ENCODE data around the gene TEX11. TPM values are rescaled to one million over a fixed set of nuclear protein-coding genes. Genes with fewer than 3 reads are reported as not detected.
"Not testable (repeated sequence)": the region's sequence is repeated elsewhere in the genome, so short reads cannot be mapped to it uniquely, and the experiment has no call there.

TEX11 gene
- total and polyA plus RNA-seq, 4 donors, result not detected

GRCh38 chrX:70527053-70527452 lies 381.5 kb downstream of the TEX11 start:
- H3K27ac ChIP-seq (ENCODE audit: low read depth in 1 of 2, low read length in 1 of 2), result no peak overlapping the region
- H3K27me3 ChIP-seq (ENCODE audit: control insufficient read depth in 3 of 3, insufficient read depth in 3 of 3, low read length in 2 of 3), result peaks cover 0 to 4% (median 0%) of the 10 kb centered on the region in 3 donors
- peaks cover 0 to 2% (median 0%) of the 10 kb centered on the region in 4 donors for H3K9me3 ChIP-seq (ENCODE audit: control insufficient read depth in 4 of 4, insufficient read depth in 3 of 4, low read length in 3 of 4)
- no peak for ATAC-seq (ENCODE audit: insufficient read depth, low FRiP score)
- DNase-seq, result no peak
- TF ChIP-seq CTCF (IDR thresholded peaks at IDR 0.05; ENCODE audit: control extremely low read depth, extremely low read depth), result no peak
- no peaks in the 10 kb centered on the region for H3K4me1 ChIP-seq (ENCODE audit: control insufficient read depth in 5 of 5, insufficient read depth in 5 of 5, low read length in 5 of 5)
- no peak overlapping the region for H3K9ac ChIP-seq (ENCODE audit: insufficient read depth in 1 of 2, low read length in 2 of 2)
- no peaks in the 10 kb centered on the region for H3K36me3 ChIP-seq (ENCODE audit: control insufficient read depth in 4 of 4, insufficient read depth in 4 of 4, low read length in 4 of 4)
- H3K4me3 ChIP-seq, result no peak overlapping the region

- TF ChIP-seq CTCF (IDR thresholded peaks at IDR 0.05; ENCODE audit: control extremely low read depth, extremely low read depth), result no peak
- peaks cover 0 to 5% (median 2%) of the 10 kb centered on the region in 4 donors for H3K9me3 ChIP-seq (ENCODE audit: control insufficient read depth in 4 of 4, insufficient read depth in 3 of 4, low read length in 3 of 4)
These were observed 382.8 kb downstream of the TEX11 start for GRCh38 chrX:70525733-70526132.

GRCh38 chrX:70515692-70516091 lies 392.8 kb downstream of the TEX11 start:
- not testable (repeated sequence) for H3K36me3 ChIP-seq (ENCODE audit: control insufficient read depth in 4 of 4, insufficient read depth in 4 of 4, low read length in 4 of 4); H3K4me1 ChIP-seq (ENCODE audit: control insufficient read depth in 5 of 5, insufficient read depth in 5 of 5, low read length in 5 of 5); H3K4me3 ChIP-seq; DNase-seq; ATAC-seq (ENCODE audit: insufficient read depth, low FRiP score); H3K9ac ChIP-seq (ENCODE audit: insufficient read depth in 1 of 2, low read length in 2 of 2); H3K9me3 ChIP-seq (ENCODE audit: control insufficient read depth in 4 of 4, insufficient read depth in 3 of 4, low read length in 3 of 4); H3K27me3 ChIP-seq (ENCODE audit: control insufficient read depth in 3 of 3, insufficient read depth in 3 of 3, low read length in 2 of 3); H3K27ac ChIP-seq (ENCODE audit: low read depth in 1 of 2, low read length in 1 of 2)
- 58% methylated on average over 1 of the region's 1 CpG; no CpG with 5 or more reads in 1 of the 2 donors for WGBS, 2 donors

More at GRCh38 chrX:70525733-70526132, 382.8 kb downstream of the TEX11 start:
- H3K36me3 ChIP-seq (ENCODE audit: control insufficient read depth in 4 of 4, insufficient read depth in 4 of 4, low read length in 4 of 4), result no peaks in the 10 kb centered on the region
- H3K27me3 ChIP-seq (ENCODE audit: control insufficient read depth in 3 of 3, insufficient read depth in 3 of 3, low read length in 2 of 3), result peaks cover 0 to 3% (median 0%) of the 10 kb centered on the region in 3 donors
- no peak overlapping the region for H3K27ac ChIP-seq (ENCODE audit: low read depth in 1 of 2, low read length in 1 of 2)
- 60 to 66% methylated on average over 8 of the region's 8 CpGs for WGBS, 2 donors
- H3K9ac ChIP-seq (ENCODE audit: insufficient read depth in 1 of 2, low read length in 2 of 2), result no peak overlapping the region
- DNase-seq, result peak; percentile 31 to 68 (median 35)
- H3K4me3 ChIP-seq, result no peak overlapping the region
- ATAC-seq (ENCODE audit: insufficient read depth, low FRiP score), result peak; percentile 59
- no peaks in the 10 kb centered on the region for H3K4me1 ChIP-seq (ENCODE audit: control insufficient read depth in 5 of 5, insufficient read depth in 5 of 5, low read length in 5 of 5)

DNA sequence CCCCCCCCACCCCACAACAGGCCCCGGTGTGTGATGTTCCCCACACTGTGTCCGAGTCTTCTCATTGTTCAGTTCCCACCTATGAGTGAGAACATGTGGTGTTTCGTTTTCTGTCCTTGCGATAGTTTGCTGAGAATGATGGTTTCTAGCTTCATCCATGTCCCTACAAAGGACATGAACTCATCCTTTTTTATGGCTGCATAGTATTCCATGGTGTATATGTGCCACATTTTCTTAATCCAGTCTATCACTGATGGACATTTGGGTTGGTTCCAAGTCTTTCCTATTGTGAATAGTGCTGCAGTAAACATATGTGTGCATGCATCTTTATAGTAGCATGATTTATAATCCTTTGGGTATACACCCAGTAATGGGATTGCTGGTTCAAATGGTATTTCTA lies 393.2 kb downstream of the TEX11 start:
- not testable (repeated sequence) for H3K4me1 ChIP-seq (ENCODE audit: control insufficient read depth in 5 of 5, insufficient read depth in 5 of 5, low read length in 5 of 5); H3K36me3 ChIP-seq (ENCODE audit: control insufficient read depth in 4 of 4, insufficient read depth in 4 of 4, low read length in 4 of 4); H3K27me3 ChIP-seq (ENCODE audit: control insufficient read depth in 3 of 3, insufficient read depth in 3 of 3, low read length in 2 of 3); H3K9me3 ChIP-seq (ENCODE audit: control insufficient read depth in 4 of 4, insufficient read depth in 3 of 4, low read length in 3 of 4); DNase-seq; ATAC-seq (ENCODE audit: insufficient read depth, low FRiP score); H3K4me3 ChIP-seq; H3K9ac ChIP-seq (ENCODE audit: insufficient read depth in 1 of 2, low read length in 2 of 2); H3K27ac ChIP-seq (ENCODE audit: low read depth in 1 of 2, low read length in 1 of 2)
- 92 to 100% methylated on average over 4 of the region's 4 CpGs for whole genome bisulfite sequencing, 2 donors
